Activated CD8-positive, alpha-beta T cell treated with anti-CD3 and anti-CD28 coated beads for 36 hours (primary cell): Measurements from ENCODE around the gene CACTIN. TPM values are rescaled to one million over a fixed set of nuclear protein-coding genes. Genes with fewer than 3 reads are reported as not detected.

Experiments
- ATAC-seq: fragments of 200-7000 bp; cut with Tn5 transposase; one replicate; pipeline ENCODE4 v1.10.0; 2021; ENCODE audit warnings: mild to moderate bottlenecking, moderate library complexity
- CTCF ChIA-PET: fragments of 350-600 bp; sonication (Branson Sonifier 250); formaldehyde crosslinking; loops from one replicate; lab custom pipeline; 2021; ENCODE audit warnings: antibody characterized with exemption; lab: Charles Lee
- POLR2A ChIA-PET: fragments of 350-600 bp; sonication (Branson Sonifier 250); formaldehyde crosslinking; loops from one replicate; lab custom pipeline; 2021; ENCODE audit warnings: antibody characterized with exemption; lab: Charles Lee
- DNase-seq: peaks from one replicate; pipeline ENCODE4 v3.0.0-alpha.2; 2020
- H3K27ac Mint-ChIP-seq: one replicate; pipeline ENCODE4 v1.8.0; 2021; ENCODE audit warnings: mild to moderate bottlenecking, mixed read lengths
- H3K27me3 Mint-ChIP-seq: one replicate; pipeline ENCODE4 v1.8.0; 2021; ENCODE audit warnings: mixed read lengths
- H3K36me3 Mint-ChIP-seq: one replicate; pipeline ENCODE4 v1.8.0; 2021; ENCODE audit warnings: low read depth, mixed read lengths
- H3K4me1 Mint-ChIP-seq: one replicate; pipeline ENCODE4 v1.8.0; 2021; ENCODE audit warnings: low read depth, mixed read lengths
- H3K4me3 Mint-ChIP-seq: one replicate; pipeline ENCODE4 v1.8.0; 2021; ENCODE audit warnings: mild to moderate bottlenecking, moderate library complexity, mixed read lengths
- H3K9me3 Mint-ChIP-seq: one replicate; pipeline ENCODE4 v1.8.0; 2021; ENCODE audit warnings: mixed read lengths
- intact Hi-C: fragments of 100-400 bp; cut with micrococcal nuclease; formaldehyde crosslinking; loops from one replicate; pipeline ENCODE4 v1.10.0; 2022
- total RNA-seq, 2 experiments: library from RNA; stranded (reverse); gene quantifications; one replicate each; pipeline ENCODE4 v1.2.3, GENCODE V29; 2021
- TF ChIP-seq, protein P1 (sequence below): fragments of 200-600 bp; IDR thresholded peaks from one replicate; pipeline ENCODE4 v1.8.0; 2022; ENCODE audit warnings: antibody characterized with exemption, mild to moderate bottlenecking

CACTIN gene
- total RNA-seq, 2 experiments from 2014 or later: 25.9 to 28.5 TPM

DNA sequence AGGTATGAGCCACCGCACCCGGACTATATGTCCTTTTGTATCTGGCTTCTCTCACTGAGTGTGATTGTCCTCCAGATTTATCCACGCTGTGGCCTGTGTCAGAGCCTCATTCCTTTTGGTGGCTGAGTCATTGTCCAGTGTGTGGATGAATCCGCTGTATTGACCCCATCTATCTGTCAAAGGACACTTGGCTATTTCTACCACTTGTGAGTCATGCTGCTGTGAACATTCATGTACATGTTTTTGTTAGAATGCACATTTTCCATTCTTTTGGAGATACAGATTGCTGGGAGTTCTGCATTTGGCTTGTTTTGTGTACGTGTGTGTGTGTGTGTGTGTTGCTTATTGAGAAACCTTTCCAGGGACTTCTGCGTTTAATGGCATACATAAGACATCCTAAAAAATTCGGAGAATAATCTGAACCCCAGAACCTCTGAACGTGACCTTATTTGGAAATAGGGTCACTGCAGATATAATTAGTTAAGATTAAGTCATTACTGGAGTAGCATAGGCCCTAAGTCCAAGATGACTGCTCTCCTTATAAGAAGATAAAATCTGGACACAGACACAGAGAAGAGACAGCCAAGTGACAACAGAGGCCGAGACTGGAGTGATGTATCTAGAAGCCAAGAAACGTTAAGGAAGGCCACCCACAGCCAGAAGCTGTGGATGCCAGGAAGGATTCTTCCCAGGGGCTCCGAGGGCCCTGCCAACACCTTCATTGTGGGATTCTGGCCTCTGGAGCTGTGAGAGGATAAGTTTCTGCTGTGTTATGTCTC is 46.2 kb downstream of the CACTIN start:
- ChIA-PET CTCF (no interaction called here), POLR2A (interaction anchor here (0.6 kb wide), 1 partner anchor 370 kb away, joined by 3 read pairs; no protein-coding TSS in a partner anchor)
- DNase-seq (no peak), ATAC-seq (no peak)
- Mint-ChIP-seq H3K4me3 (no peak overlapping the region), H3K36me3 (peaks cover 4% of the 10 kb centered on the region), H3K9me3 (no peaks in the 10 kb centered on the region), H3K4me1 (no peaks in the 10 kb centered on the region), H3K27me3 (no peaks in the 10 kb centered on the region), H3K27ac (no peak overlapping the region)
- intact Hi-C loops: no loop called here
- TF ChIP-seq, protein P1, sequence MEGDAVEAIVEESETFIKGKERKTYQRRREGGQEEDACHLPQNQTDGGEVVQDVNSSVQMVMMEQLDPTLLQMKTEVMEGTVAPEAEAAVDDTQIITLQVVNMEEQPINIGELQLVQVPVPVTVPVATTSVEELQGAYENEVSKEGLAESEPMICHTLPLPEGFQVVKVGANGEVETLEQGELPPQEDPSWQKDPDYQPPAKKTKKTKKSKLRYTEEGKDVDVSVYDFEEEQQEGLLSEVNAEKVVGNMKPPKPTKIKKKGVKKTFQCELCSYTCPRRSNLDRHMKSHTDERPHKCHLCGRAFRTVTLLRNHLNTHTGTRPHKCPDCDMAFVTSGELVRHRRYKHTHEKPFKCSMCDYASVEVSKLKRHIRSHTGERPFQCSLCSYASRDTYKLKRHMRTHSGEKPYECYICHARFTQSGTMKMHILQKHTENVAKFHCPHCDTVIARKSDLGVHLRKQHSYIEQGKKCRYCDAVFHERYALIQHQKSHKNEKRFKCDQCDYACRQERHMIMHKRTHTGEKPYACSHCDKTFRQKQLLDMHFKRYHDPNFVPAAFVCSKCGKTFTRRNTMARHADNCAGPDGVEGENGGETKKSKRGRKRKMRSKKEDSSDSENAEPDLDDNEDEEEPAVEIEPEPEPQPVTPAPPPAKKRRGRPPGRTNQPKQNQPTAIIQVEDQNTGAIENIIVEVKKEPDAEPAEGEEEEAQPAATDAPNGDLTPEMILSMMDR: no peak

DNA sequence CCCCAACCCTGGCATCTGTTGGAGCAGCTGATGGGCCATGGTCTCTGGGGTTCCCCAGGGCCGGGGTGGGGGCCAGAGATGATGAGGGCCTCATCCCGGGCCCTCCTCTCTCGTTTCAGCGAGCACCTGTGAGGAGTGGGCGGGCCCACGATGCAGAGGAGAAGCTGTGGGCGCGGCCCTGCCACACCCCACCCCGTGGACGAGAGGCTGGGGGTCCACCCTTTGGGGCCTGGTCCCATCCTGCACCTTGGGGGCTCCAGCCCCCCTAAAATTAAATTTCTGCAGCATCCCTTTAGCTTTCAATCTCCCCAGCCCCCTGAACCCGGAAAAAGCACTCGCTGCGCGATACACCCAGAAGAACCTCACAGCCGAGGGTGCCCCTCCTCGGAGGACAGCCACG is 48.2 kb downstream of the CACTIN start:
- H3K4me1 Mint-ChIP-seq: peaks cover 4% of the 10 kb centered on the region
- ChIA-PET CTCF (interaction anchor here (1.1 kb wide), 1 partner anchor 8 kb away, joined by 4 read pairs; no protein-coding TSS in a partner anchor), POLR2A (no interaction called here)
- ATAC-seq: no peak
- no peaks in the 10 kb centered on the region for H3K27me3 Mint-ChIP-seq
- intact Hi-C loops: no loop called here
- DNase-seq: no peak
- no peaks in the 10 kb centered on the region for H3K9me3 Mint-ChIP-seq
- no peak overlapping the region for H3K27ac Mint-ChIP-seq
- peaks cover 13% of the 10 kb centered on the region for H3K36me3 Mint-ChIP-seq
- no peak overlapping the region for H3K4me3 Mint-ChIP-seq
- TF ChIP-seq, protein P1: no peak

DNA sequence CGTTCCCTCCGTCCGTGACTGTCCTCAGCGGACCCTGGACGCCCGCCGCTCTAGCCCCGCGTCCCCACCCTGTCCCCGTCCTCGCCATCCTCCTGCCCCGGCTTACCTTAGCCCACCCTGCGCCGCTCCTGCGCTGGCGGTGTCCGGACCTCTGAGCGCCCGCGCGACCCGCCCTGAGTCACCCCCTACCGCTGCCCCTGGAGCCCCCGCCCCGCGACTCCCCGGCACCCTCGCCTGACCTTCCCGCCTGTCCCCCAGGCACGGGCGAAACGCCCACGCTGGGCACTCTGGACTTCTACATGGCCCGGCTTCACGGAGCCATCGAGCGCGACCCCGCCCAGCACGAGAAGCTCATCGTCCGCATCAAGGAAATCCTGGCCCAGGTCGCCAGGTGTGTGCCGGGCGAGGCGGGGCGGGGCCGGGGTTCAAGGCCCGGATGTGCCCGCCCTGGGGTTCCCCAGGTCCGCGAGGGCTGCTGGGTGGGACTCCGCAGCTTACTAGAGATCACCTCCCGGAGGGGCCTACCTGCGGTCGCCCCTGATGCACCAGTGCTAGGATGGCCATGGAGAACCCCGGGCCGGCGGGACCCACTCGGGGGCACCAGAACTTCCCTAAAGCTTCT is 48.8 kb downstream of the CACTIN start:
- POLR2A ChIA-PET: no interaction called here
- no peak overlapping the region for H3K27ac Mint-ChIP-seq
- TF ChIP-seq, protein P1: no peak
- H3K36me3 Mint-ChIP-seq: peaks cover 13% of the 10 kb centered on the region
- intact Hi-C loops: no loop called here
- H3K4me3 Mint-ChIP-seq: no peak overlapping the region
- DNase-seq: no peak
- peaks cover 4% of the 10 kb centered on the region for H3K4me1 Mint-ChIP-seq
- CTCF ChIA-PET: interaction anchor here (1.1 kb wide), 1 partner anchor 9 kb away, joined by 4 read pairs; no protein-coding TSS in a partner anchor
- ATAC-seq: no peak
- no peaks in the 10 kb centered on the region for H3K9me3 Mint-ChIP-seq
- no peaks in the 10 kb centered on the region for H3K27me3 Mint-ChIP-seq

DNA sequence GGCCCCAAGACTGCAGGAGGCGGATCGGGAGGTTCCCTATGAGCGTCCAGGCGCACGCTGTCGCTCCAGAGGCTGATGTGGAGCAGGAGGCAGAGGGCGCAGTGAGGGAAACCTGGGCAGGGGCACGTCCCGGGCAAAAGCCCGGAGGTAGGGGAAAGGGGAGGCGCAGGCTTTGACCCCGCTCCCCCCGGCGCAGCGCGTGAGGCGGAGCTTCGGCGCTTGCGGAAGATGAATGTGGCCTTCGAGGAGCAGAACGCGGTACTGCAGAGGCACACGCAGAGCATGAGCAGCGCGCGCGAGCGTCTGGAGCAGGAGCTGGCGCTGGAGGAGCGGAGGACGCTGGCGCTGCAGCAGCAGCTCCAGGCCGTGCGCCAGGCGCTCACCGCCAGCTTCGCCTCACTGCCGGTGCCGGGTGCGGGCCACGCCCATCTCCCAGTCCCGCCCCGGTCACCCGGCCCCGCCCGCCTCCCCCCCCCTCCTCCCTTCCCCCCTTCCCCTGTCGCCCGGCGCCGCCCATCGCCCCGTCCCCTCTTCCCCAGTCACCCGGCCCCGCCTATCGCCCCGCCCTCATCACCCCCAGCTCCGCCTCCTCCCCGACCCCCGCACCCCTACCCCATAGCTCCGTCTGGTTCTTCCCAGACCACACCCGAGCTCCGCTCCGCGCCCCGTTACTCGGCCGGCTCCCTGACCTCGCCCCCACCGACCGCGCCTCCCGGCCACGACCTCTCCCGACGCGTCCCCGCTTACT is 49.7 kb downstream of the CACTIN start:
- TF ChIP-seq, protein P1: no peak
- Mint-ChIP-seq H3K9me3 (no peaks in the 10 kb centered on the region), H3K27me3 (no peaks in the 10 kb centered on the region), H3K27ac (no peak overlapping the region), H3K4me3 (no peak overlapping the region), H3K4me1 (peaks cover 7% of the 10 kb centered on the region), H3K36me3 (peaks cover 13% of the 10 kb centered on the region)
- POLR2A ChIA-PET: no interaction called here
- intact Hi-C loops: no loop called here
- CTCF ChIA-PET: no interaction called here
- DNase-seq: no peak
- no peak for ATAC-seq
